Progenitor cell of endocrine pancreas (in vitro differentiated cells): ENCODE measurements around the gene GSE1. TPM values are rescaled to one million over a fixed set of nuclear protein-coding genes. Genes with fewer than 3 reads are reported as not detected.

Experiments
- DNase-seq: peaks from one replicate; pipeline ENCODE4 v3.0.0; 2021; ENCODE audit warnings: low spot score; ENCODE audit not compliant: unreplicated experiment
- H3K27ac Mint-ChIP-seq: 2 replicates; pipeline ENCODE4 v1.8.0; 2021; ENCODE audit warnings: mild to moderate bottlenecking, moderate library complexity, mixed read lengths
- H3K27me3 Mint-ChIP-seq: 2 replicates; pipeline ENCODE4 v1.8.0; 2021; ENCODE audit warnings: mixed read lengths
- H3K36me3 Mint-ChIP-seq: 2 replicates; pipeline ENCODE4 v1.8.0; 2022; ENCODE audit warnings: mixed read lengths; ENCODE audit not compliant: insufficient read depth
- H3K4me1 Mint-ChIP-seq: 2 replicates; pipeline ENCODE4 v1.8.0; 2021; ENCODE audit warnings: low read depth, mixed read lengths
- H3K4me3 Mint-ChIP-seq: 2 replicates; pipeline ENCODE4 v1.8.0; 2021; ENCODE audit warnings: low read depth, mild to moderate bottlenecking, moderate library complexity, mixed read lengths
- H3K9me3 Mint-ChIP-seq: 2 replicates; pipeline ENCODE4 v1.8.0; 2021; ENCODE audit warnings: low read depth, mixed read lengths
- CTCF ChIP-seq: fragments of 200-600 bp; sonication (generic); IDR thresholded peaks from one replicate; pipeline ENCODE4 v1.5.0; 2021; ENCODE audit warnings: antibody characterized with exemption, mild to moderate bottlenecking; ENCODE audit not compliant: unreplicated experiment
- total RNA-seq: library from RNA; stranded (reverse); gene quantifications from 2 replicates; pipeline ENCODE4 v1.2.1, GENCODE V29; 2021

GSE1 gene
- total RNA-seq, 1 donor from 2014 or later: 136 TPM

- Mint-ChIP-seq H3K9me3 (no peaks in the 10 kb centered on the region), H3K4me1 (peaks cover 40% of the 10 kb centered on the region), H3K27ac (peak overlapping the region; percentile 59), H3K4me3 (no peak overlapping the region), H3K36me3 (peaks cover 11% of the 10 kb centered on the region), H3K27me3 (no peaks in the 10 kb centered on the region)
- DNase-seq: no peak
- no peak for TF ChIP-seq CTCF
Observed at GRCh38 chr16:85628265-85628556, 15.1 kb downstream of the GSE1 start.

- Mint-ChIP-seq H3K36me3 (peaks cover 11% of the 10 kb centered on the region), H3K4me3 (no peak overlapping the region), H3K27me3 (no peaks in the 10 kb centered on the region), H3K4me1 (peaks cover 37% of the 10 kb centered on the region), H3K9me3 (no peaks in the 10 kb centered on the region), H3K27ac (peak overlapping the region; percentile 59)
- TF ChIP-seq CTCF: peak; percentile 15
- no peak for DNase-seq
Observed at GRCh38 chr16:85628645-85629044, 15.5 kb downstream of the GSE1 start.

- Mint-ChIP-seq H3K9me3 (no peaks in the 10 kb centered on the region), H3K27me3 (no peaks in the 10 kb centered on the region), H3K4me3 (no peak overlapping the region), H3K4me1 (peaks cover 37% of the 10 kb centered on the region), H3K36me3 (peaks cover 11% of the 10 kb centered on the region), H3K27ac (peak overlapping the region; percentile 59)
- DNase-seq: no peak
- TF ChIP-seq CTCF: no peak
Observed at GRCh38 chr16:85629326-85629725, 16.2 kb downstream of the GSE1 start.

GRCh38 chr16:85629853-85630252 lies 16.7 kb downstream of the GSE1 start:
- Mint-ChIP-seq H3K4me1 (peaks cover 35% of the 10 kb centered on the region), H3K36me3 (peaks cover 11% of the 10 kb centered on the region), H3K27me3 (no peaks in the 10 kb centered on the region), H3K27ac (no peak overlapping the region), H3K9me3 (no peaks in the 10 kb centered on the region), H3K4me3 (no peak overlapping the region)
- no peak for TF ChIP-seq CTCF
- DNase-seq: no peak

- Mint-ChIP-seq H3K36me3 (peaks cover 11% of the 10 kb centered on the region), H3K27me3 (no peaks in the 10 kb centered on the region), H3K4me1 (peaks cover 23% of the 10 kb centered on the region), H3K4me3 (no peak overlapping the region), H3K27ac (no peak overlapping the region), H3K9me3 (no peaks in the 10 kb centered on the region)
- no peak for DNase-seq
- TF ChIP-seq CTCF: no peak
Observed at GRCh38 chr16:85631230-85631629, 18.1 kb downstream of the GSE1 start.
